ENCODE results near the gene RBM44.
"Not testable (repeated sequence)": the region's sequence is repeated elsewhere in the genome, so short reads cannot be mapped to it uniquely, and the experiment has no call there.

RBM44 gene

GRCh38 chr2:237848940-237849339, 50.4 kb downstream of the RBM44 start:
- not testable (repeated sequence) for DNase-seq (ENCODE audit: low read depth)

- DNase-seq (ENCODE audit: low read depth) = no peak
Measured at GRCh38 chr2:237854295-237854694, 55.7 kb downstream of the RBM44 start.

- DNase-seq (ENCODE audit: low read depth) = no peak
Measured at GRCh38 chr2:237857791-237858190, 59.2 kb downstream of the RBM44 start.

DNA sequence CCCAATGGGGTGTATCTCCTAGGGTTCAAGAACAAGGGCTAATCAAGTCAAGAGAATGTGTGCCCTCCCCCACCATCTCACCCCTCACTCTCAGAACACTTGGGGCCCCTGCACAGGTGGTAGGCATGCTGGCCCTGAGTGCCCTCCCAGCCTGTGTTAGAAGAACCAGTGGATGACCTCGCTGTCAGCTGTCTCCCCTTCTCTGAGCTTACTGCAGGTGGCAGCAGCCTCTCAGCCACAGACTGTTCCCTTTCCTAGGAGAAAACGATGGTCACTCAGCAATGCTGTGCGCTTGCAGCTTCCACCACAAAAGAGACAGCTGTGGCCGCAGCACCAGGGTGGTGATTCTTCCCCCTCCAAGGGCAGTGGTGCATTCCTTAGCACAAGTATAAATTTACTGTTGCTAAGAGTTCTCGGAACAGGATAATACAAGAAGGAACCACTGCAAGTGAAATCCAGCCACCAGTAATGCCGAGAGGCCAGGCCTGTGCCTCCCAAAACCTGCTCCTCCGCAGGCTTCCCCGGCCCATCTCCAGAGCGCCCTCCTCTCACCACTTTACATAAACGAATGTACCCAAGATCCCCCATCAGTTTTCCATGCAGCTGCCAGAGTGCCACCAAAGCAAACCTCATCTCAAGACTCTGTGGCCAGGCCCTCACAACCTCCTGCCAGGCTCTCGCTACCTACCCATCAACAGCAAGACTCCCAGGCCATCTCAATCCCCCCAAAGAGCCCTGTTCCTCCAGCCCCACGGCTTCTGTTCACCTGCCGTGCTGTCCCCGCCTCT, 59.9 kb downstream of the RBM44 start:
- DNase-seq (ENCODE audit: low read depth) = no peak

DNA sequence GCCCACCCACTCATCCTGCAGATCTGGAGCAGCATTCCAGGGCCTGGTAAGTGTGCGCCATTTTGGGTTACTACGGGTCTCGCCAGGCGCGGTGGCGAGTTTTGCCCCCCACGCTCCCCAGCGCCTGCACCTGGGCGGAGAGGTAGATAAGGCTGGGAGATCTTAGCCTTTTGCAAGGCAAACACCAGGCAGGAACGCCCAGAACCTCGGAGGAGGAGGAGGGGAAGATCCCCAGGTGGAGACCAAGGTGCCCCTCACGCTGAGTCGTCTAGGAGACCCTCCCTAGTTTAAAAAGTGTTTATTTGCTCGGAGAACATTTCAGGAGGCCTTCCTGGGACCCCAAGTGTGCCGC, 60.5 kb downstream of the RBM44 start:
- DNase-seq (ENCODE audit: low read depth) = no peak

GRCh38 chr2:237859533-237860272, 61.1 kb downstream of the RBM44 start, which contains the start of gene RAMP1:
Gene RAMP1, plus strand, starts transcription at chr2:237859623. Its CDS starts 53 bp downstream, at chr2:237859676.
- no peak for DNase-seq (ENCODE audit: low read depth)

- no peak for DNase-seq (ENCODE audit: low read depth)
Measured at GRCh38 chr2:237860273-237860935, 61.8 kb downstream of the RBM44 start.

- DNase-seq (ENCODE audit: low read depth) = no peak
Measured at GRCh38 chr2:237861875-237862527, 63.4 kb downstream of the RBM44 start.

DNA sequence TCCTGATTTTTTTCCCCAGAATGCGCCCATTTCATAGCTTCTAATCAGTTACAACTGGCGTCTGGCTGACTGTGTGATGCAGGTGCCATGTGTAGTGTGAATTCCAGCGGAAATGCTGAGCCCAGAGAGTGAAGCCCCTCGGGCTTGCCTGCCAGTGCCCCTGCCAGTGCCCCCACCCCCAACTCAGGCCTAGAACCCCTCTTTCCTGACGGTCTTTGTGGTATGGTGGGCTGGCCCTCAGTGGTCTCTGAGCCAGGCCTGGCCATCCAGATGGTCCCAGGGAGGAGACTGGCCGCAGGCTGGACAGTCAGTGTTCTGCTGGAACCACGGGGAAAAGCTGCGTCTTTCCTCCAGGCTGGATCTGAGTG, 63.9 kb downstream of the RBM44 start:
- no peak for DNase-seq (ENCODE audit: low read depth)

DNA sequence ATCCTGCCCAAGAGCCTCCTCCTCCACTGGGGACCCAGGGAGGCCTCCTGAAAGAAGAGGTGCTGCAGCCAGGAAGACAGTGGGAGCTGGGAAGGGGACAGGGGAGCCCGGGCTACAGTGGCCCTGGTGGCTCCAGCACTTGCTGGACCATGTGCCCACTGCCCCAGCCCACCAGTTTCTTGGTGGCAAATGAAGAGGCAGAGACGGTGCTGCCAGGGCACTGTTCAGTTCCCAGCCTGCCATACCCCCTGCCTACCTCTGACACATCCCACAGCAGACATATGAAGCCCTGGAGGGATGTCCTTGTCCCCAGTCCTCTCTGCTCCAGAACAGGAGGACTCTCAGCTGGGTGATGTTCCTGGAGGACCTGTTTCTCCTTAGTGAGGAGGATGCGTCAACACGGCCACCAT, 64.5 kb downstream of the RBM44 start:
- DNase-seq (ENCODE audit: low read depth) = no peak

GRCh38 chr2:237863689-237864443, 65.3 kb downstream of the RBM44 start:
- no peak for DNase-seq (ENCODE audit: low read depth)

DNA sequence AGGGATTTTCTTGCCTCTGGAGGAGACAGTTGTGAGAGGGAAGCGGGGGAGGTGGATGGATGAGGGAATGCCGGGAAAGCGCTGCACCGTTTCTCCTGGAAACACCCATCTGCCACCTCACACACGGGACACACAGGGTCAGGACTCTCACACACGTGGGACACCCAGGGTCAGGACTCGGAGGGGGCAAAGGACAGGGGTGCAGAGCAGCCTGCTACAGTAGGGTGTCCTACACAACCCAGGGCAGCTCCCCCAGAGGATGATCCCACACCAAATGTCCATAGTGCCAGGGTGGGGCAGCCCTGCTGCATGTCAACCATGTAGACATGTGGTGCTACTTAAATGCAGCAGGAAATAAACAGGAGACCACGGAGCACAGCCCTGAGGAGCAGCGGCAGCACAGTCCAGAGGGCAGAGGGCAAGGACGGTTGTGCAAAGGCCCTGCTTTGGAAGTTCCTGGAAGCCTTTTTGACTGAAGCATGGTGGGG, 65.9 kb downstream of the RBM44 start:
- DNase-seq (ENCODE audit: low read depth) = no peak

DNA sequence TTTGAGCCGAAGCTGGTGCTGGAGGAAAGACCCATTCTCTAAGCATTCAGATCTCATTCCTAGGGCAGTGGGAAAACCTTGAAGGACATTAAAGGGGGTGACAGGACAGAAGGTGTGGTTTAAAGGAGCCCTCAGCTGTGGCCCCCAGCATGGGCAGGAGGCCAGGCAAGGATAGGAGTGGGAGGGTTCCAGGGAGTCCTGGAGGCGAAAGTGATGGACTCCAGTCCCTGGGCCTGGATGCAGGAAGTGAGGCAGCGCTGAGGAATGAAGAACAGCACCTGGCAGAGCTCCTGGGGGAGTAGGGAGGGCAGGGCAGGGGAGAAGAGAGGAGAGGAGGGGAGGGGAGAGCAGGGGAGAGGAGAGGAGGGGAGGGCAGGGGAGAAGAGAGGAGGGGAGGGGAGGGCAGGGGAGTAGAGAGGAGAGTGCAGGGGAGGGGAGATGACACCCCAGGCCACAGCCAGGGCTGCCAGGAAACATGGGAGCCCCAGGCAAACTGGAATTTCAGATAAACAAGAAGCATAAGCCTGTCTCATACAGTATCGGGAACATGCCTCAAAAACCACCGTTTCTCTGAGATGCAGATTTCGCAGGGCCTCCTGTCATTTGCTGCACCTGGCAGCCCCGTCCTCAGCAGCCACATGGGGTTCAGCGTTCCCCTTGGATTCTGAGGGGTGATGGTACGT, 66.5 kb downstream of the RBM44 start:
- no peak for DNase-seq (ENCODE audit: low read depth)

- no peak for DNase-seq (ENCODE audit: low read depth)
Measured at GRCh38 chr2:237865623-237866041, 67.1 kb downstream of the RBM44 start.

- no peak for DNase-seq (ENCODE audit: low read depth)
Measured at GRCh38 chr2:237866101-237866621, 67.6 kb downstream of the RBM44 start.

- DNase-seq (ENCODE audit: low read depth) = no peak
Measured at GRCh38 chr2:237867465-237867864, 68.9 kb downstream of the RBM44 start.

GRCh38 chr2:237868074-237868473, 69.5 kb downstream of the RBM44 start:
- not testable (repeated sequence) for DNase-seq (ENCODE audit: low read depth)

DNA sequence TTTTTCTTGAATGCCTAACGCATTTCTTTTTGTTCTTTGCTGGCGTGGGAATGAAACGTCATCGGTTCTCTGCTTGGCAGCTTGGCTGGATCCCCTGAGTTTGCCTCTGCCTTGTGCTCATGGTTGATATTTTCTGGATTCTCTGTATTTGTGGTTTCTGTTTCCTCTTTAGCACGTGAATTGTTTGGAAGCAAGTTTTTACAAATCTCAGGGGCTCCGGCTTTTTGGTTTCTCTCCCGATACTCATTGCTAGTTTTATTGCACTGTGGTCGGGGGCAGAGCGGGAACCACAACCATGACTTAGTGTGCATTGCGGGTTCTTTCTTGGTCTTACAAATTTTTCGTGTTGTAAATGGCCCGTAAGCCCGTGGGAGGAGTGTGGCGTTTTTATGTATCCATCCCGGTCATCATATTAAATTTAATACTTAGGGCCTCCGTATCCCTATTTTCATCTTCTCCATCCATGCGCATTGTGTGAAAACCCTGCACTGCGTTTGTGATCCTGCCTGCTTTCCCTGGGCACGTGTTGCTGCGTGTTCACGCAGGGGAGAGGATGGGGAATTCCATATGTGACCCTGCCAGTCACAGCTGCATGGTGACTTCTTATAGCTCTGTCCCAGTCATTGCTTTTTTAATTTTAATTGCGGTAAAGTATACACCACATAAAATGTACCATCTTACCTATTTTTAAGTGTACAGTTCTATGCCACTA, 70.2 kb downstream of the RBM44 start:
- no peak for DNase-seq (ENCODE audit: low read depth)

DNA sequence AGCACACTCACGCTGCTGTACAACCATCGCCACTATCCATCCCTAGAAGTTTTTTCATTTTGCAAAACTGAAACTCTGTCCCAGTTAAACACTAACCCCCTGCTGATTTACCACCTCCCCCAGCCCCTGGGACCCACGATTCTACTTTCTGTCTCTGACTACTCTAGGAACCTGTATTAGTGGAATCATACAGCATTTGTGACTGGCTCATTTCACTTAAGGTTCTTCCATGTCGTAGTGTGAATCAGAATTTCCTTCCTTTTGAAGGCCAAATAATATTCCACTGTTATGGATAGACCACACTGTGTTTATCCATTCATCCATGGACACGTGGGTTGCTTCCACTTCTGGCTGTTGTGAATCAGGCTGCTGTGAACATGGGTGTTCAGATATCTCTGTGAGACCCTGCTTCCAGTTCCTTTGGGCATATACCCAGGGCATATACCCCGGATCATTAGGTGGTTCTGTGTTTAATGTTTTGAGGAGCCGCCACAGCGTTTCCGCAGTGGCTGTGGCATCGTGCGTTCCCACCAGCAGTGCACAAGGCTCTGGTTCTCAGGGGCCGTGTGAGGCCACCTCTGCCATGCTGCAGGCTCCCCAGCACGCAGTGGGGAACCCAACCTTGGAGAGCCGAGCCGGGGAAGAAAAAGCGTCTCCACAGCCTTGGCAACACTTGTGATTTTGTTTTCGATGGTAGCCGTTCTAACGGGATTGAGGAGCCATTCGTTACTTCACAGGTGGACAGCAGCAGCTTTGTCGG, 70.9 kb downstream of the RBM44 start:
- no peak for DNase-seq (ENCODE audit: low read depth)

All from stimulated activated CD8-positive, alpha-beta memory T cell treated with anti-CD3 and anti-CD28 coated beads, Interleukin-12 subunit alpha, Interleukin-12 subunit beta, amount 100 ng/mL, for 1 hour (primary cell).